ENCODE measurements around the gene PTPRN2. TPM values are rescaled to one million over a fixed set of nuclear protein-coding genes. Genes with fewer than 3 reads are reported as not detected.

Gene PTPRN2
- total and polyA plus RNA-seq, 2 experiments from 2014 or later = 0.28 TPM; not detected in 1

DNA sequence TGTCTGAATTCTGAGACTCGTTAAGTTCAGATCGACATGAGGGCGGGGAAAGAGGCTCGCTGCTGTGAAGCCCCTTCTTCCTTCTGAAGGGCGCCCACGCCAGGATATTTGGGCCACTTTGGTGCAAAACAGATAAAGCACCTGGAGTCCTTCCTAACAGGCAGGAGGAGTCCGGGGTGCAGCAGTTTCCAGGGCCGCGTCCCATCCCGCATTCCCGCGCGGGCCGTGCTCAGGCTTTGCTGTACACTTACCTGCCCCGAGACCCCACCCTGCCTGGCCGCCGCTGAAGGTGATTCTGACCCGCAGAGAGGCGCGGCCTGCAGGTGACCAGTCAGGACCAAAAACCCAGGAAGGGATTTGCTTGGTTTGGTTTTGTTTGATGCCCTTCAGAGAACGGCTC is 454.6 kb downstream of the PTPRN2 start:
- no peaks in the 10 kb centered on the region for H3K36me3 ChIP-seq
- no peak for DNase-seq (ENCODE audit: low read depth in 1 of 2, low spot score in 1 of 2)
- TF ChIP-seq, protein P1, sequence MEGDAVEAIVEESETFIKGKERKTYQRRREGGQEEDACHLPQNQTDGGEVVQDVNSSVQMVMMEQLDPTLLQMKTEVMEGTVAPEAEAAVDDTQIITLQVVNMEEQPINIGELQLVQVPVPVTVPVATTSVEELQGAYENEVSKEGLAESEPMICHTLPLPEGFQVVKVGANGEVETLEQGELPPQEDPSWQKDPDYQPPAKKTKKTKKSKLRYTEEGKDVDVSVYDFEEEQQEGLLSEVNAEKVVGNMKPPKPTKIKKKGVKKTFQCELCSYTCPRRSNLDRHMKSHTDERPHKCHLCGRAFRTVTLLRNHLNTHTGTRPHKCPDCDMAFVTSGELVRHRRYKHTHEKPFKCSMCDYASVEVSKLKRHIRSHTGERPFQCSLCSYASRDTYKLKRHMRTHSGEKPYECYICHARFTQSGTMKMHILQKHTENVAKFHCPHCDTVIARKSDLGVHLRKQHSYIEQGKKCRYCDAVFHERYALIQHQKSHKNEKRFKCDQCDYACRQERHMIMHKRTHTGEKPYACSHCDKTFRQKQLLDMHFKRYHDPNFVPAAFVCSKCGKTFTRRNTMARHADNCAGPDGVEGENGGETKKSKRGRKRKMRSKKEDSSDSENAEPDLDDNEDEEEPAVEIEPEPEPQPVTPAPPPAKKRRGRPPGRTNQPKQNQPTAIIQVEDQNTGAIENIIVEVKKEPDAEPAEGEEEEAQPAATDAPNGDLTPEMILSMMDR (IDR thresholded peaks at IDR 0.05; ENCODE audit: low read depth, low read length) = no peak
- H3K27me3 ChIP-seq = no peaks in the 10 kb centered on the region
- H3K4me1 ChIP-seq (ENCODE audit: low read depth) = no peaks in the 10 kb centered on the region
- no peak overlapping the region for H3K27ac ChIP-seq
- H3K9me3 ChIP-seq (ENCODE audit: low read depth) = no peaks in the 10 kb centered on the region
- no peak overlapping the region for H3K4me3 ChIP-seq

DNA sequence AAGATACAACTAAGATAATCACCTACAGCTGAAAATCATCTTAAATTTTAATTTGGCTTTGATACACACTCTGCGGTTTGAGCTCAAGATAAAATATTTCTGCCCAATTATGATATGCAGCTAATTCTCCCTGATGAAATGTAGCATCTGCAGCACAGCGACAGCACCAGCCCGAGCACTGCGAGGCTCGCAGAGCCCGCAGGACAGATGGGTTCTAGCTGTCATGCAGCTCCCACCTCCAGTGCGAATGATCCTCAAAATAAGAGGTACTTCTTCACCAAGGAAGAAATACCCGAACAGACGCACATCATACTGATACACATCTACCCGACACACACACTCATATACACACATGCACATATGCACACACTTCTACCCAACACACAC is 457.6 kb downstream of the PTPRN2 start:
- Histone ChIP-seq H3K9me3 (ENCODE audit: low read depth) (no peaks in the 10 kb centered on the region), H3K36me3 (no peaks in the 10 kb centered on the region), H3K27me3 (no peaks in the 10 kb centered on the region), H3K4me1 (ENCODE audit: low read depth) (no peaks in the 10 kb centered on the region), H3K27ac (no peak overlapping the region), H3K4me3 (no peak overlapping the region)
- TF ChIP-seq, protein P1 (IDR thresholded peaks at IDR 0.05; ENCODE audit: low read depth, low read length) = no peak
- no peak for DNase-seq (ENCODE audit: low read depth in 1 of 2, low spot score in 1 of 2)

DNA sequence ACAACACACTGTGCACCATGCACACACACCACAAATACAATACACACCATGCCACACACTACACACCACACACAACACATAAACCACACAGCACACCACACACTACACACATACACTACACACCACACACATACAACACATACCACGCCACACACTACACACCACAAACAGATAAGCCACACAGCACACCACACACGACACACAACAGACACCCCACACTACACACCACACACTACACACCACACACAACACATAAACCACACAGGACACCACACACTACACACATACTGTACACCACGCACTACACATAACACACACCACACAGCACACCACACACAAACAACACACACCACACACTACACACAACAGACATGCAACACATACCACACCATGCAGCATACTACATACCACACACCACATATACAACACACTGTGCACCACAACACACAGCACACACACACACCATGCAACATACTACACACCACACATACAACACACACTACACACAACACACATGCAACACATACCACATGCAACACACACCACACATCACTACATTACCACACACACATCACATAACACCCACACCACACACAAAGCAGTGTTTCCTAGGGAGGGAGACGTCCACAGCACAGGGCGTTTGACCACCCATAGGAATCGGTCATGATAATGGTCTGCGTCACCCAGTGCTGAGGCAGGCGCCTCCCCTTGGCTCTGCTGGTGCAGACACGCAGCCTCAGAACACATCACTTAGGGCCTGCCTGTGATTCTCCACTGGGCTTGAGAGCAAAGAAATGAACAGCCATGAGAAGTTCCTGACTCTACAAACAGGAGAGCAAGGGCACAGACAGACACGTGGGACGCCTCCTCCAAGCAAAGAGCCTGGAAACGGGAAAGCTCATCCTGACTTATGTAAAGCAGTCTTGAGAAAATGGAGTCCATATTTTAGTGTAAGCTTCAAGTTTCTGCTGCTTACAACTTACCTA is 458.3 kb downstream of the PTPRN2 start:
- no peak for DNase-seq (ENCODE audit: low read depth in 1 of 2, low spot score in 1 of 2)
- no peaks in the 10 kb centered on the region for H3K36me3 ChIP-seq
- no peaks in the 10 kb centered on the region for H3K27me3 ChIP-seq
- H3K4me3 ChIP-seq = no peak overlapping the region
- no peaks in the 10 kb centered on the region for H3K4me1 ChIP-seq (ENCODE audit: low read depth)
- TF ChIP-seq, protein P1 (IDR thresholded peaks at IDR 0.05; ENCODE audit: low read depth, low read length) = no peak
- H3K27ac ChIP-seq = no peak overlapping the region
- H3K9me3 ChIP-seq (ENCODE audit: low read depth) = no peaks in the 10 kb centered on the region

DNA sequence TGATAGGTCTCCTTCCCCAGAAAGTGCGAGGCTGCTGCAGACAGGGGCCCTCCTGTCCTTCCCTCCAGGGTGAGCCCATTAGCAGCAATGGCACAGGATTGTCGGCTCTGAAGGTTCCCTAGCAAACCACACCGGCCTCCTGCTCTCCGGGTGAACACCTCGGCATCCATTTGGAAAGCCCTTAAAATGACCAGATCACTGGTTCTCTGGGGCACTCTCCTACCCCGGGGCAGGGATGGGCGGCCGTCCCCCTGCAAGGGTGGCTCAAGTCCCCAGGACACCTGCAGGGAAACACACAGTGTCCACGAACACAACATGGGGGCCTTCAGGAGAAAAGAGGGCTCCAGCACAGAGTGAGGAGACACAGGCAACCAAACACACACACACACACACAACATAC is 459.1 kb downstream of the PTPRN2 start:
- no peaks in the 10 kb centered on the region for H3K27me3 ChIP-seq
- H3K4me1 ChIP-seq (ENCODE audit: low read depth) = no peaks in the 10 kb centered on the region
- TF ChIP-seq, protein P1 (IDR thresholded peaks at IDR 0.05; ENCODE audit: low read depth, low read length) = no peak
- no peaks in the 10 kb centered on the region for H3K9me3 ChIP-seq (ENCODE audit: low read depth)
- no peak overlapping the region for H3K4me3 ChIP-seq
- DNase-seq (ENCODE audit: low read depth in 1 of 2, low spot score in 1 of 2) = no peak
- H3K36me3 ChIP-seq = no peaks in the 10 kb centered on the region
- H3K27ac ChIP-seq = no peak overlapping the region

DNA sequence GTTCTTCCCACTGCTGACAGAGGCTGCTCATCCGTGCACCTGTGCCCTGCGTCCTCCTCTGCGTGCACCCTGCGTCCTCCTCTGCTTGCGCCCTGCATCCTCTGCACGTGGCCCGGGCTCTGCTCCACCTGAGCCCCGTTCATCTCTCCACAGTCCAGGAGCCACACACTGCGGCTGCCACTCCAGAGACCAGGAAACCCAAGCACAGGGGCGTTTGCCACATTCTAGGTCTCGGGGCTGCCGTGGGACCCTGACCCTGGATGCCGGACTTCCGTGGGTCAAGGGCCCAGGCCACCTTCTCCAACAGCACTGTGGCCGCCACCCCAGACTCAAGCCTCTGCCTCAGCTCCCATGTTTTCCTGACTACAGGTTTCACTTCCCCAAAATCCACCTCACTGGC is 460.4 kb downstream of the PTPRN2 start:
- DNase-seq (ENCODE audit: low read depth in 1 of 2, low spot score in 1 of 2) = no peak
- no peak overlapping the region for H3K27ac ChIP-seq
- H3K4me3 ChIP-seq = no peak overlapping the region
- H3K9me3 ChIP-seq (ENCODE audit: low read depth) = no peaks in the 10 kb centered on the region
- no peaks in the 10 kb centered on the region for H3K36me3 ChIP-seq
- TF ChIP-seq, protein P1 (IDR thresholded peaks at IDR 0.05; ENCODE audit: low read depth, low read length) = no peak
- no peaks in the 10 kb centered on the region for H3K4me1 ChIP-seq (ENCODE audit: low read depth)
- H3K27me3 ChIP-seq = no peaks in the 10 kb centered on the region

Measured in cardiac muscle cell (in vitro differentiated cells and primary cell).